Thoracic aorta (tissue), 2 donors: Measurements from ENCODE around the gene MAP3K13. TPM values are rescaled to one million over a fixed set of nuclear protein-coding genes. Genes with fewer than 3 reads are reported as not detected.

Source experiments
- ATAC-seq: fragments of 150-250 bp; one replicate; pipeline ENCODE4 v1.8.0; 2017; ENCODE audit warnings: low read depth; ENCODE audit not compliant: insufficient number of reproducible peaks, low FRiP score
- DNase-seq: peaks from one replicate; pipeline ENCODE4 v3.0.0-alpha.2; 2020; ENCODE audit warnings: low spot score
- H3K27ac ChIP-seq, 2 donors: fragments of 200-600 bp; sonication (generic); 1 replicate in 1 of 2; 2 replicates in 1 of 2; pipeline ENCODE4 v1.5.1; 2016; ENCODE audit warnings: mild to moderate bottlenecking in 2 of 2, moderate library complexity in 2 of 2
- H3K27me3 ChIP-seq: fragments of 200-600 bp; sonication (generic); replicated peaks from 2 replicates; pipeline ENCODE4 v1.6.0; 2016; ENCODE audit warnings: mild to moderate bottlenecking; ENCODE audit not compliant: insufficient read depth
- H3K36me3 ChIP-seq: fragments of 200-600 bp; sonication (generic); one replicate; pipeline ENCODE4 v1.5.1; 2016
- H3K4me1 ChIP-seq, 2 donors: fragments of 200-600 bp; sonication (generic); 1 replicate in 1 of 2; 2 replicates in 1 of 2; pipeline versions ENCODE4 v1.5.1 to v1.6.0; 2016; ENCODE audit warnings: low read depth in 2 of 2, mild to moderate bottlenecking in 1 of 2; ENCODE audit not compliant: control insufficient read depth in 1 of 2
- H3K4me3 ChIP-seq: fragments of 200-600 bp; sonication (generic); 2 replicates; pipeline ENCODE4 v1.5.1; 2016; ENCODE audit warnings: mild to moderate bottlenecking
- H3K9me3 ChIP-seq: fragments of 200-600 bp; sonication (generic); 2 replicates; pipeline ENCODE4 v1.5.1; 2016
- CTCF ChIP-seq: fragments of 200-600 bp; sonication (generic); IDR thresholded peaks from one replicate; pipeline ENCODE4 v1.5.1; 2019; ENCODE audit warnings: antibody characterized with exemption
- total RNA-seq, 2 donors: library from RNA; depleted of rRNA; stranded (reverse); fragments of >200 nt; gene quantifications; one replicate each; pipeline versions ENCODE4 v1.1.0 to v1.2.3, GENCODE V29; 2016

The MAP3K13 gene
- total RNA-seq, 2 donors from 2014 or later = 17.3 to 21.9 TPM

- ATAC-seq (no peak), DNase-seq (no peak)
- no peak for TF ChIP-seq CTCF
- Histone ChIP-seq H3K4me1 (no peaks in the 10 kb centered on the region), H3K27me3 (no peaks in the 10 kb centered on the region), H3K9me3 (no peaks in the 10 kb centered on the region), H3K36me3 (peaks cover 27% of the 10 kb centered on the region), H3K27ac (no peak overlapping the region), H3K4me3 (no peak overlapping the region)
Observed at GRCh38 chr3:185477316-185477715, 114.4 kb downstream of the MAP3K13 start.

GRCh38 chr3:185479373-185479945, 116.5 kb downstream of the MAP3K13 start:
- Histone ChIP-seq H3K36me3 (peaks cover 11% of the 10 kb centered on the region), H3K9me3 (no peaks in the 10 kb centered on the region)

DNA sequence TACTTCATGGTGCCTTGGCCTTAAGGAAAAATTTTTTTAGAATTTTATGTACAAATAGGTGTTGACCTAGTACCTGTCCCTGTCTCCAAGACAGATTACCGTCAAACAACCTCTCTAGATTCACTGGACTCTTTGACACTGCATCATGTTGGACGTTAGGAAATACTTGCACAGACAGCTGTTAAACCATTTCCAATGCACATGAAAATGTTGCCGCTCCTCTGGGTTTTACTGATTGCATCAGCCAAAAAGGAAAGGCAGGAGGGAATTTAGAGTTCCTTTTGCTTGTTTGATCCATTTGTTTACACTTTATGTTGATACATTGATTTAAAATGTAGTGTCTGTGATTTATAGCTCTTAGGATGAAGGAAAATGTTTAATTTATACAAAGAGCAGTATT, 121.4 kb downstream of the MAP3K13 start:
- no peaks in the 10 kb centered on the region for H3K27me3 ChIP-seq
- H3K36me3 ChIP-seq = peaks cover 8% of the 10 kb centered on the region
- no peaks in the 10 kb centered on the region for H3K9me3 ChIP-seq
- DNase-seq (no peak), ATAC-seq (no peak)
- H3K27ac ChIP-seq = no peak overlapping the region
- TF ChIP-seq CTCF = no peak
- H3K4me3 ChIP-seq = no peak overlapping the region
- H3K4me1 ChIP-seq = no peaks in the 10 kb centered on the region

More at GRCh38 chr3:185479373-185479945, 116.5 kb downstream of the MAP3K13 start:
- no peak for TF ChIP-seq CTCF
- no peak overlapping the region for H3K4me3 ChIP-seq
- DNase-seq (no peak), ATAC-seq (no peak)
- H3K27me3 ChIP-seq = no peaks in the 10 kb centered on the region
- H3K27ac ChIP-seq = no peak overlapping the region
- no peaks in the 10 kb centered on the region for H3K4me1 ChIP-seq

GRCh38 chr3:185486394-185486793, 123.5 kb downstream of the MAP3K13 start:
- Histone ChIP-seq H3K4me1 (no peaks in the 10 kb centered on the region), H3K4me3 (no peak overlapping the region), H3K27me3 (no peaks in the 10 kb centered on the region), H3K9me3 (no peaks in the 10 kb centered on the region), H3K27ac (no peak overlapping the region), H3K36me3 (peaks cover 21% of the 10 kb centered on the region)
- no peak for TF ChIP-seq CTCF
- ATAC-seq (no peak), DNase-seq (no peak)

- no peak for ATAC-seq
- no peak for DNase-seq
- Histone ChIP-seq H3K4me3 (no peak overlapping the region), H3K4me1 (no peaks in the 10 kb centered on the region), H3K9me3 (no peaks in the 10 kb centered on the region), H3K27me3 (no peaks in the 10 kb centered on the region), H3K36me3 (peaks cover 17% of the 10 kb centered on the region), H3K27ac (no peak overlapping the region)
- TF ChIP-seq CTCF = no peak
Observed at GRCh38 chr3:185488465-185488864, 125.5 kb downstream of the MAP3K13 start.
